ENCODE results near the gene PANK2.

PANK2 gene

DNA sequence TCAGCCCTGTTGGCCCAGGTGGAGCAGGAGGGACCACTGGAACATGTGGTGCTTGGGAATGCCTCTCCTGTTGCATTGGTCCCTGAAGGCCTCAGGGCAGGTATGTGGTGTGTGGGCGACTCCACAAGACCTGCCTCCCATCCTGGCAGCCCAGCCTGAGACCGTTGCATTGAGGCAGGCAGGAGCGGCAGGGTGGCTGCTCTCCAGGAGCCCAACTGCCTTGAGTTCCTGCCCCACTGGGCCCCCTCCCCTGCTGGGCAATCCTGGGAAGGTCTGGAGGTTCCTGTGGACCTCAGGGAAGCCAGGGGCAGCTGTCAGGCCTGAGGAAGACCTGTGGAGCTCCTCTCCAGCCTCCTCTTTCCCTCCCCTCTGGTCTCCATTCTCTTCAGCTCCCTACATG is 22.7 kb upstream of the PANK2 start:
- no peak for DNase-seq (ENCODE audit: extremely low spot score)
- ChIA-PET POLR2A (no interaction called here), CTCF (interaction anchor here (2.8 kb wide), 1 partner anchor 12 kb away, joined by 9 read pairs; no protein-coding TSS in a partner anchor)
- TF ChIP-seq BHLHE40 (IDR thresholded peaks at IDR 0.05; ENCODE audit: borderline replicate concordance) (no peak), SP1 (IDR thresholded peaks at IDR 0.05) (no peak), NFRKB (IDR thresholded peaks at IDR 0.05) (no peak), FOXM1 (IDR thresholded peaks at IDR 0.05; ENCODE audit: borderline replicate concordance) (no peak)

GRCh38 chr20:3867802-3868201 is 21.4 kb upstream of the PANK2 start:
- ChIA-PET CTCF (interaction anchor here (2.8 kb wide), 1 partner anchor 13 kb away, joined by 9 read pairs; no protein-coding TSS in a partner anchor), POLR2A (interaction anchor here (1.3 kb wide), 1 partner anchor 81 kb away, joined by 4 read pairs; the partner anchor contains the start of gene CENPB)
- no peak for DNase-seq (ENCODE audit: extremely low spot score)
- TF ChIP-seq CTBP1 (IDR thresholded peaks at IDR 0.05; ENCODE audit: borderline replicate concordance), result no peak
- no peak for TF ChIP-seq FOXA1 (IDR thresholded peaks at IDR 0.05)

DNA sequence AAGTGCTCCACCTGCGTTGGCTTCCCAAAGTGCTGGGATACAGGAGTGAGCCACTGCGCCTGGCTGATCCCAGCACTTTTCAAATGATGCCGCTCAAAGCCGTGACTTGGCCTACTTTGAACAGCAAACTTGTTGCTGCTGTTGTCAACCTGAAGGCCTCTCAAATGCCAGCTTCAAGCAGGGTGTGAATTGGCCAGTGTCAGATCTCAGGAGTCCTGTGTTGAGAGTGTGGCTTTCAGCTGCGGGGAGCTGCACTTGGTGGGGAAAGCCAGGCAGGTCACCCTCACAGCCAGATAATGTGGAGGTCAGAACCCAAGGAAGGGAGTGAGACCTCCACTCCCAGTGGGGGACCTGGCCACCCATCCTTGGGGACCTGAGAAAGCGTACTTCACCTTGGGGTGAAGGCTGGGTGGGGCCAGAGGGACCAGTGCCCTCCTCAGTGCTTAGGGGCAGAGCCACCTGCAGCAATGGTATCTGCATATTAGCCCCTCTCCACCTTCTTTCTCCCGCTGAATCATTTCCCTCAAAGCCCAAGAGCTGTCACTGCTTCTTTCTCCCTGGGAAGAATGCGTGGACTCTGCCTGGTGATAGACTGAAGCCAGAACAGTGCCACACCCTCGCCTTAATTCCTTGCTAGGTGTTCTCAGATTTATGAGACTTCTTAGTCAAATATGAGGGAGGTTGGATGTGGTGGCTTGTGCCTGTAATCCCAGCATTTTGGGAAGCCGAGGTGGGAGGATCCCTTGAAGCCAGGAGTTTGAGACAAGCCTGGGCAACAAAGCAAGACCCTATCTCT is 19.1 kb upstream of the PANK2 start:
- no peak for DNase-seq (ENCODE audit: extremely low spot score)
- ChIA-PET POLR2A (no interaction called here), CTCF (no interaction called here)
- TF ChIP-seq, protein P1, sequence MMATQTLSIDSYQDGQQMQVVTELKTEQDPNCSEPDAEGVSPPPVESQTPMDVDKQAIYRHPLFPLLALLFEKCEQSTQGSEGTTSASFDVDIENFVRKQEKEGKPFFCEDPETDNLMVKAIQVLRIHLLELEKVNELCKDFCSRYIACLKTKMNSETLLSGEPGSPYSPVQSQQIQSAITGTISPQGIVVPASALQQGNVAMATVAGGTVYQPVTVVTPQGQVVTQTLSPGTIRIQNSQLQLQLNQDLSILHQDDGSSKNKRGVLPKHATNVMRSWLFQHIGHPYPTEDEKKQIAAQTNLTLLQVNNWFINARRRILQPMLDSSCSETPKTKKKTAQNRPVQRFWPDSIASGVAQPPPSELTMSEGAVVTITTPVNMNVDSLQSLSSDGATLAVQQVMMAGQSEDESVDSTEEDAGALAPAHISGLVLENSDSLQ (IDR thresholded peaks at IDR 0.05), result no peak
- no peak for TF ChIP-seq FOXK2 (IDR thresholded peaks at IDR 0.05)
- no peak for TF ChIP-seq HDGF (IDR thresholded peaks at IDR 0.05; ENCODE audit: borderline replicate concordance)
- TF ChIP-seq BHLHE40 (IDR thresholded peaks at IDR 0.05; ENCODE audit: borderline replicate concordance), result no peak

- DNase-seq (ENCODE audit: extremely low spot score), result no peak
- CTCF ChIA-PET, result no interaction called here
- TF ChIP-seq ZNF384 (IDR thresholded peaks at IDR 0.05) (no peak), TARDBP (IDR thresholded peaks at IDR 0.05) (no peak), HDGF (IDR thresholded peaks at IDR 0.05; ENCODE audit: borderline replicate concordance) (no peak), LEF1 (IDR thresholded peaks at IDR 0.05; ENCODE audit: borderline replicate concordance) (no peak), SP1 (IDR thresholded peaks at IDR 0.05) (no peak), L3MBTL2 (conservative IDR thresholded peaks at IDR 0.05) (no peak), ELF4 (IDR thresholded peaks at IDR 0.05) (no peak), FOXK2 (IDR thresholded peaks at IDR 0.05) (no peak), FOXA1 (IDR thresholded peaks at IDR 0.05) (no peak), FOXM1 (IDR thresholded peaks at IDR 0.05; ENCODE audit: borderline replicate concordance) (no peak), CTBP1 (IDR thresholded peaks at IDR 0.05; ENCODE audit: borderline replicate concordance) (no peak), ARNT (IDR thresholded peaks at IDR 0.05) (no peak), BHLHE40 (IDR thresholded peaks at IDR 0.05; ENCODE audit: borderline replicate concordance) (no peak)
- TF ChIP-seq, protein P1 (IDR thresholded peaks at IDR 0.05), result no peak
- POLR2A ChIA-PET, result no interaction called here
Observed at GRCh38 chr20:3871550-3872265, 17.5 kb upstream of the PANK2 start.

- DNase-seq (ENCODE audit: extremely low spot score), result no peak
- TF ChIP-seq L3MBTL2 (conservative IDR thresholded peaks at IDR 0.05) (no peak), FOXM1 (IDR thresholded peaks at IDR 0.05; ENCODE audit: borderline replicate concordance) (no peak), FOXK2 (IDR thresholded peaks at IDR 0.05) (no peak), ZNF384 (IDR thresholded peaks at IDR 0.05) (no peak), TARDBP (IDR thresholded peaks at IDR 0.05) (no peak), ELF4 (IDR thresholded peaks at IDR 0.05) (no peak), ARNT (IDR thresholded peaks at IDR 0.05) (no peak), NFRKB (IDR thresholded peaks at IDR 0.05) (no peak), HDGF (IDR thresholded peaks at IDR 0.05; ENCODE audit: borderline replicate concordance) (no peak)
- TF ChIP-seq, protein P1 (IDR thresholded peaks at IDR 0.05), result no peak
- ChIA-PET CTCF (no interaction called here), POLR2A (no interaction called here)
Observed at GRCh38 chr20:3873507-3873906, 15.7 kb upstream of the PANK2 start.

DNA sequence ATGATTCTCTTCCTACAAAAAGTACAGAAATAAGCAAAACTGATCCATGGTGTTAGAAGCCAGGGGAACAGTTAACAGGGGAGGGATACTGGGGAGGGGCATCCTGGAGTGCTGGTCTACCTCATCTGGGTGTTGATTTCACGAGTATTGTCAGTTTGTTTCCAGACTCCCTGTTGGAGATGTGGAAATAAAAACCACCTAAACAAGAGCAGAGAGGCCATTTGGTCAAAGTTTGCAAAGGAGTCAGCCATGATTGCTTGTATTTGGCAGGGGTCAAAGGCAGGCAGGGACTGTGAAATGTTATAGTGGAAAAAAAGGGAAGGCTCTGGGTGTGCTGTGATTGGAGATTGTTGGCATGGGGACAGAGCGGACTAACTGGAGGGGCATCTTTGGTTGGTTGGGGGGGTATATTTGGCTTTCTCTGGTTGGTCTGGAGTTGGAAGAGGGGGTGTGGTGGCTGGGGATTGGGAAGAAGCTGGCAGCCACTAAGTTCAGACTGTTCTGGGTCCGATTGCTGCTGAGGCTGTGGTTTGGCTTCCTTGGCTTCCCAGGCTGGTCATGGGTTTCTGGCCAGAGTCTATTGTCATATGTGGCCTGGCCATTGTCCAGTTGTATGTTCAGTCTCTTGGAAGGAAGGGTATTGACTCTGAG is 14.9 kb upstream of the PANK2 start:
- ChIA-PET CTCF (no interaction called here), POLR2A (interaction anchor here (1.1 kb wide), 1 partner anchor 88 kb away, joined by 4 read pairs; the partner anchor contains the start of gene CENPB)
- DNase-seq (ENCODE audit: extremely low spot score), result no peak
- no peak for TF ChIP-seq BHLHE40 (IDR thresholded peaks at IDR 0.05; ENCODE audit: borderline replicate concordance)
- TF ChIP-seq ELF4 (IDR thresholded peaks at IDR 0.05), result no peak
- no peak for TF ChIP-seq TARDBP (IDR thresholded peaks at IDR 0.05)
- TF ChIP-seq LEF1 (IDR thresholded peaks at IDR 0.05; ENCODE audit: borderline replicate concordance), result no peak
- TF ChIP-seq SP1 (IDR thresholded peaks at IDR 0.05), result no peak
- no peak for TF ChIP-seq HDGF (IDR thresholded peaks at IDR 0.05; ENCODE audit: borderline replicate concordance)
- no peak for TF ChIP-seq FOXK2 (IDR thresholded peaks at IDR 0.05)
- no peak for TF ChIP-seq L3MBTL2 (conservative IDR thresholded peaks at IDR 0.05)
- no peak for TF ChIP-seq NFRKB (IDR thresholded peaks at IDR 0.05)
- TF ChIP-seq CTBP1 (IDR thresholded peaks at IDR 0.05; ENCODE audit: borderline replicate concordance), result no peak
- no peak for TF ChIP-seq ZNF384 (IDR thresholded peaks at IDR 0.05)
- no peak for TF ChIP-seq FOXM1 (IDR thresholded peaks at IDR 0.05; ENCODE audit: borderline replicate concordance)
- no peak for TF ChIP-seq ARNT (IDR thresholded peaks at IDR 0.05)

All from HEK293T (cell line).